Measurements from ENCODE around the gene IAPP. TPM values are rescaled to one million over a fixed set of nuclear protein-coding genes. Genes with fewer than 3 reads are reported as not detected.

The IAPP gene
- total RNA-seq, 4 donors from 2014 or later, result not detected

- DNase-seq (ENCODE audit: low spot score in 2 of 2), result no peak
- no peaks in the 10 kb centered on the region for H3K27me3 ChIP-seq
- WGBS, result 75% methylated on average over 3 of the region's 3 CpGs
- H3K4me1 ChIP-seq, result no peaks in the 10 kb centered on the region
- no peak within 1 kb of the TSS for H3K4me3 ChIP-seq
- TF ChIP-seq POLR2AphosphoS5 (IDR thresholded peaks at IDR 0.05), result no peak
- TF ChIP-seq POLR2A (IDR thresholded peaks at IDR 0.05), result no peak
- no peak for TF ChIP-seq EP300 (IDR thresholded peaks at IDR 0.05)
- no peak for TF ChIP-seq CTCF (IDR thresholded peaks at IDR 0.05)
- no peak within 1 kb of the TSS for H3K27ac ChIP-seq
- H3K36me3 ChIP-seq, result no peaks in the 10 kb centered on the region
- H3K9me3 ChIP-seq, result no peaks in the 10 kb centered on the region
These were observed 37.9 kb upstream of the IAPP start, which contains the start of gene SLCO1A2 for GRCh38 chr12:21334771-21335325. TSS of gene SLCO1A2 (minus strand) at chr12:21334917. CDS start at chr12:21334647, 270 bp downstream.

GRCh38 chr12:21336656-21337055 lies 36.0 kb upstream of the IAPP start:
- WGBS, result 73% methylated on average over 5 of the region's 5 CpGs
- Histone ChIP-seq H3K27me3 (no peaks in the 10 kb centered on the region), H3K4me1 (no peaks in the 10 kb centered on the region), H3K36me3 (no peaks in the 10 kb centered on the region), H3K9me3 (no peaks in the 10 kb centered on the region), H3K27ac (no peak overlapping the region), H3K4me3 (no peak overlapping the region)
- no peak for TF ChIP-seq EP300 (IDR thresholded peaks at IDR 0.05)
- no peak for TF ChIP-seq CTCF (IDR thresholded peaks at IDR 0.05)
- no peak for TF ChIP-seq POLR2AphosphoS5 (IDR thresholded peaks at IDR 0.05)
- no peak for TF ChIP-seq POLR2A (IDR thresholded peaks at IDR 0.05)
- DNase-seq (ENCODE audit: low spot score in 2 of 2), result no peak

GRCh38 chr12:21337453-21337852 lies 35.2 kb upstream of the IAPP start:
- no peaks in the 10 kb centered on the region for H3K27me3 ChIP-seq
- H3K9me3 ChIP-seq, result no peaks in the 10 kb centered on the region
- H3K36me3 ChIP-seq, result no peaks in the 10 kb centered on the region
- no peak overlapping the region for H3K27ac ChIP-seq
- no peaks in the 10 kb centered on the region for H3K4me1 ChIP-seq
- no peak overlapping the region for H3K4me3 ChIP-seq
- DNase-seq (ENCODE audit: low spot score in 2 of 2), result no peak
- TF ChIP-seq EP300 (IDR thresholded peaks at IDR 0.05) (no peak), POLR2AphosphoS5 (IDR thresholded peaks at IDR 0.05) (no peak), CTCF (IDR thresholded peaks at IDR 0.05) (no peak), POLR2A (IDR thresholded peaks at IDR 0.05) (no peak)

GRCh38 chr12:21337959-21338744 lies 34.5 kb upstream of the IAPP start:
- no peaks in the 10 kb centered on the region for H3K4me1 ChIP-seq
- no peaks in the 10 kb centered on the region for H3K27me3 ChIP-seq
- no peaks in the 10 kb centered on the region for H3K36me3 ChIP-seq
- WGBS, result 90% methylated on average over 6 of the region's 6 CpGs
- no peak overlapping the region for H3K4me3 ChIP-seq
- H3K27ac ChIP-seq, result no peak overlapping the region
- TF ChIP-seq CTCF (IDR thresholded peaks at IDR 0.05) (no peak), POLR2A (IDR thresholded peaks at IDR 0.05) (no peak)
- no peaks in the 10 kb centered on the region for H3K9me3 ChIP-seq
- DNase-seq (ENCODE audit: low spot score in 2 of 2), result no peak

- Histone ChIP-seq H3K4me3 (no peak overlapping the region), H3K4me1 (no peaks in the 10 kb centered on the region), H3K27ac (no peak overlapping the region), H3K9me3 (no peaks in the 10 kb centered on the region), H3K27me3 (no peaks in the 10 kb centered on the region), H3K36me3 (no peaks in the 10 kb centered on the region)
- no peak for DNase-seq (ENCODE audit: low spot score in 2 of 2)
- WGBS, result 92% methylated on average over 1 of the region's 1 CpG
- no peak for TF ChIP-seq POLR2AphosphoS5 (IDR thresholded peaks at IDR 0.05)
- no peak for TF ChIP-seq EP300 (IDR thresholded peaks at IDR 0.05)
- TF ChIP-seq CTCF (IDR thresholded peaks at IDR 0.05), result no peak
- no peak for TF ChIP-seq POLR2A (IDR thresholded peaks at IDR 0.05)
These were observed 32.8 kb upstream of the IAPP start for GRCh38 chr12:21339921-21340320.

All from suprapubic skin (tissue), 4 donors.